Ammon's horn (tissue), 1 donor: Measurements from ENCODE around the gene CCND2.

Source experiments
- DNase-seq: peaks from one replicate; pipeline ENCODE4 v3.0.0-alpha.2; 2016; ENCODE audit warnings: low spot score

The CCND2 gene

DNA sequence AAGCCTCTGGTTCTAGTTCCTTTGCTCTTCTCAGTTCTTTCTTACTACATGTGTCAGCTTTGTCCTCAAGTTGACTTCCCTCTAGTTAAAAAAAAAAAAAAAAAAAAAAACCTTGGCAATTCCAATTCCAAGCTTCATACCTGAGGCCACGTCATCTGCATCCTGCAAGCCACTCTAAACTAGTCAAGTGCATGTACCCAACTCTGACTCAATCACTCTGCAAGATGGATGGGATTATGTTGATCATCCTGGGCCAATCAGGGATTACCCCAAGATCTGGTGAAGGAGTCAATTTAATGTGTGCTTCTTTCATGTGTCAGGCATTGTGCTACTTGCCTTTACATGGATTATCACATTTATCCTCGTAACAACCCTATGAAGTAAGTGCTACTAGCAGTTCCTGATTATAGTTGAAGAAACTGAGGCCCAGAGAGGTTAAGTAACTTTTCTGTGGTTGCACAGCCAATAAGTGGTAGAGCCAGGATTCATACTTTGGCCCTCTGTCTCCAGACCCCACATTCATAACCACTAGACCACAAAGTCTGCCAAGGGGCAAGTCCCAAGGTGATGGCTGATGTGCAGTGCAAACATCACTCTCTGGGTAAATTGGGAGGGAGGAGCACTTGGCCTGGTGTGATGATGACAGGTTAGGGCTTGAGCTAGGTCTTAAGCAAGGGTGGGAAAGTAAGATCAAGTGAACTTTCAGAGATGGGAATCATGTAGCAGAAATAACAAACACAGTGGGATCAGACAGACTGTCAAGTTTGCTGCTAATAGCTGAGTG is 17.3 kb upstream of the CCND2 start:
- DNase-seq, result no peak

DNA sequence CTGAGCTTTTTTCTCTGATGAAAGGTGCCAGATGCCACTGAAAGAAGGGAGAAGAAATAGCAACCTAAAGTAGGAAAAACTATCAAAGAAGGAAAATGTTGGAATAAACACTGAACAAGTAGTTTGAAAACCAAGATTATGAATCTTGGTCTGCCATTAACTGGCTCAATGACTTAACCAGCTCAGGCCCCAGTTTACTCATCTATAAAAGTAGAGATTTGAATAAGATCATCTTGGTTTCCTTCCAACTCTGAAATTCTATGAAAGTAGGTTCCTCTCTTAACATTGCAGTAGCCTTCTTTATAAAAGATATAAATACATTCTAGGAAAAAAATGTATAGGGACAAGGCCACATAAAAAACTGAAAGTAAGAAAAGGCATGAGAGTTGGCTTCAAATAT is 16.1 kb upstream of the CCND2 start:
- no peak for DNase-seq

- no peak for DNase-seq
These were observed 14.5 kb upstream of the CCND2 start for GRCh38 chr12:4259099-4259498.

DNA sequence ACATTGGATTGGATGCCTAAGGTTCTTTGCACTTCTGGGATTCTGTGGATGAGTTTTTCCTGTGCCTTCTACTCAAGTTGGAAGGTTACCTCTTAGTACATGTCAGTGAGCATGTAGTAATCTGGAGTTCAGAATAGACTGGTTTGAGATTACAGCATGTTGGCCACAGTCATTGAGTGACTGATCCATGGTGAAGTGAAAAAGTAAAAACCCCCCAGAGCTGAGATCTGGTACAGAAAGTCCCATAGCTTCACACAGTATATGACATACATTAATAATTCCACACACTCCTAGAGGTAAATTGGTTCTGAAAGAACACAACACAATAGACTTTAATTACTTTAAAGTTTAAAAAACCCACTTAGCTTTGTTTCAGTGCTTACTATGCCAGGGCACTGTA is 11.9 kb upstream of the CCND2 start:
- no peak for DNase-seq

- no peak for DNase-seq
These were observed 8.3 kb upstream of the CCND2 start for GRCh38 chr12:4265280-4265679.

- no peak for DNase-seq
These were observed 6.6 kb upstream of the CCND2 start for GRCh38 chr12:4266990-4267389.

DNA sequence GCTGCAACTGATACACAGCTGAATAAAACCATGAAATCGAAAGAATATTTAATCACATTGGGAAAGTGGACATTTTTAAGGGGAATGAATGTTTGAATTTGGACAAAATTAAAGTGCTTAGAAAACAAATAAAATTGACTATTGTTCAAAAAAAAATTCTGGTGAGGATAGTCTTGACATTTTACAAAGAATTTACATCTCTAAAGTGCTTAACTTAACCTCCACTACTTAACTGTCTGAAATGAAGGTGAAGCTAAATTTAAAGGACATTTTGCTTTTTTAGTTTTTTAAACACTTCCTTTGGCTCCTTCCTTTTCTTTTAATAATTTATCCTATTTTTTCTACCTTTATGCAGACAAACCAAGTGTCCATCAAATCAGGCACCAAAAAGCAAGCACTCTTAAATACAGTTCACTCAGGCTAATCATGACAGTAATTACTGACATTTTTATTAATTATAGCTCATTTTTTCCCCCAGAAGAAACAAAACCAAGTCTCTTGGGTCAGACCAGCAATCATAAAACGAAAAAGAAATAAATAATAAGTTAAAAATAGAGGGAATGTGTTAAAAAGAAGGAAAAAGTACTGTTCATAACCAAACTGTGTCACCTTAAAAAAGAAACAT is 5.7 kb upstream of the CCND2 start:
- DNase-seq, result no peak

DNA sequence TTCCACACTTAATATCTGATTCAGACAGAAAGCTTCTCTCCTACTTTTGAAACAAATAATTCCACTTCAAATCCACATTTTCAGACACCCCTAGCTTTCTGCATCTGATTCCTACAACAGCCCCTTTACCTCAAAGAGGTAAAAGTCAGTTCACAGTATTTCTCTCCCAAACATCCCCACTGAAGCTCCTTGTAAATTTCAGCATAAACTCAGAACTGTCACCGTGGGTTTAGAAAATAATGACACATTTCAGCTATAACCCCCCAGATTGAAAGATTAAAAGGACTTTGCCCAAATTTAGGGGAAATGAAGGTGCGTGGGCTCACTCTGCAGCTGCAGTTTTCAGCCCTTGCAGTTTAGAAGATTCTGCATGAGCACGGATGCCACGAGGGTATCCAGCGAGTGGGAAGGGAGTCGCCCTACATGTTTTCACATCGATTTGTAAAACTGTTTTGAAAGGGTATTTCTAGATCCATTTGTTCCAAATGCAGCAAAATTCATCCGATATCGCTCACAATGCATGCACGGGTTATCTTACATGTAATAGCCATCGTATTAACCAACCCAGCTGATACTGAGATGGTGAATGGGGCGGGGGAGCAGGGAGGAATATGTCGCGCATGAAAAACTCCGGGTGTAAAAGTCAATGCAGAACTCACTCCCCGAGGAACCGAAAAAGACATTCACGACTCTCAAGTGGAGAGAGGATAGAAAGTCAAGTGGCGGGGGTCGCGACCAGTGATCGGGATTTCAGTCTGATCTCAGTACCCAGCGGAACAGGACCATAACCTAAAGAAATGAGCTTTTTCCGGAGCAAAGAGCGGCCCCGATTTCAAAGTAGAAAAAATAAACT is 5.0 kb upstream of the CCND2 start:
- no peak for DNase-seq

DNA sequence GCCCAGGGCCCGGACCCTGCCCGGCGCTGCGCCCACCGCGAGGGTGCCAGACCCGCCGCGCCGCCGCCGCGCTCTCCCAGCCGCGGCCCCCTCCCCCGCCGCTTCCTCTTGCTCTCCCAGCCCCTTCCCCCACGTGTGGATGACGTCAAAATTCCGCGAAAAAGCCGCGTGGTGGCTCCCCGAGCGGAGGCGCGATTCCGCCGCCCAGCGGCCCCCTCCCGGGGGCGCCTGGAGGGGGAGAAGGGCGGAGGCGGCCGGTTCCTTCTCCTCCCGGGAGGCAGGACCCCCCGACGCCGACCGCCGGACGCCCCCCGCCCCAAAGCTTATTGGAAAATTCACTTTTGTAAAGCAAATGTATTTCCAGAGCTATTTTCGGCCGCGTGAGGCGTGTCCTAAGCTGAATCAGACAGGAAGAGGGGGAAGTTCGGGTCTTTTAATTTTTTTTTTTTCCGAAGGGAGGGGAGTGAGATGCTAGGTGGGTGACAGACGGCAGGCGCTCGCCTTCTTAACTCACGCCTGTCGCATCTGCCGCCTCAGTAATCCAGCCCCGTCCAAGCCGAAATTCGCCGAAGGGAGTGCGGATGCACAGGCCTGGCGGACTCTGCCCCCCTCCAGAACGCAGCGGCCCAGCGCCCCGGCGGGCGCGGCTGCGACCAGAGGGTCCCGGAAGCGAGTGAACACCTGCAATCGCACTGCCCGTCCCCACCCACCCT is 4.1 kb upstream of the CCND2 start:
- DNase-seq, result no peak

DNA sequence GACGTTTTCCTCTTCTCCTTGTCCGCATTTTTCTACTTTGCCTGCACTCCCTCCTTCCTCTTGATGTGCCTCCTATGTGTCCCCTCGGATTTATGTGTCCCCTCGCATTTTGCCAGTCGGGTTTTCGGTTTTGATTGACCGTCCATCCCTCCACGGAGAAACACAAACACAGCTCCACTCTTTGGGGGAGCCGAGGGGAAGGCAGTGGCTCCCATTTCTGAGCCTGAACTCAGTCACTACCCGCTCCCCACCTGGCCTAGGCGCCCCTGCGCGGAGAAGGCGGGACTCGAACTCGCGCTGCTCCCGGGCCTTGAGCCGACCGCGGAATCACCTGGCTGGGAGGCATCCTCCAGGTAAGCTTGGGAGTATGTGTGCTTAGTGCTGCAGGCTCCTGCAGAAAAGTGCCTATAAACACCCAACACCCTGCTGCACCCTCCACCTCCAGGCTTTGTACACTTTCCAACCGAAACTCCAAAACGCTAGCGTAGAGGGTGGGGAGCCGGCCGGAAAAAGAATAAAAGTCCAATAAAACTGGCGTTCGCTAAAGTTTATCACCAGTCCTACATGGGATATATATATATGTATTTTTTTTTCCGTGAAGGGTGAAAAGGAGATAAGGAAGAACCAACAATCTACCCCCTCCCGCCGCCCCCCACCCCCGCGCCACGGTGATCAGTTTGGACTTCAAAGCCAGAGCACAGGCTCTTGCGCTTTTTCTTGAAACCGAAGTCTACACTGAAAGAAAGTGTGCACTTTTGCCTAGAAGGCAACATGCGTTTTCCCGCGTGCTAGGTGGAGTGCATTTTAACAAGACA is 3.3 kb upstream of the CCND2 start:
- no peak for DNase-seq

- DNase-seq, result no peak
These were observed 2.5 kb upstream of the CCND2 start for GRCh38 chr12:4270831-4271716.

DNA sequence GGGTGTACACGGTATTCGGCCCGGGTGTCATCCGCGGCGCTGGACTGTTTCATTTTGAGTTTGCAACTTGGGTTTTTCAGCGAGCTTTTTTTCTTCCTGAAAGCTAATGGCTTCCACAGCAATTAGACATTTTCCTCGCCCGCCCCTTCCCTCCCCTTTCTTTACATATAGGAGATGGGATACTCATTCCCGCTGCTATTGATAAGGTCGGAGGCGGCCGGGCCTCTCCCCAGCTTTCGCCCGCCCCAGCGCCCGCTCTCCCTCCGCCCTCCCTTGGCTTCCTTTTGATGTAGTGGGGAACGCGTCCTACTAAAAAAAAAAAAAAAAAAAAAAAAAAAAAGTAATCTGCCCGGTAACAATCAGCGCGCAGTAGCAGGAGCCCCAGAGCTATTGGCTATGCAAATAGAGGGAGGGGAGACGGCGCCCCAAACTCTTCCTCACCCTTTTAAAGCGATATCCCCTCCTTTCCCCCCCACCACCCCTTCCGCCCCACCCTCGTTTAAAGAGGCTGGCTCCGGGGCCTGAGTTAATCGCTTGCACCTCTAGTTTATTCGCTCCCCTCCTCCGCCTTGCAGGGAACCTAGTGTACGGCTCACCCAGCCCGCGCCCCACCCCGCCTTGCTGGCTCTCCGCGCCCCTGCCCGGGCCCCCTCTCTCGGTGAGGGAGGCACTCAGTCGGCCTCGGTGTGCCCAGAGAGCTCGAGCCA is 1.7 kb upstream of the CCND2 start:
- peak; percentile 67 for DNase-seq

DNA sequence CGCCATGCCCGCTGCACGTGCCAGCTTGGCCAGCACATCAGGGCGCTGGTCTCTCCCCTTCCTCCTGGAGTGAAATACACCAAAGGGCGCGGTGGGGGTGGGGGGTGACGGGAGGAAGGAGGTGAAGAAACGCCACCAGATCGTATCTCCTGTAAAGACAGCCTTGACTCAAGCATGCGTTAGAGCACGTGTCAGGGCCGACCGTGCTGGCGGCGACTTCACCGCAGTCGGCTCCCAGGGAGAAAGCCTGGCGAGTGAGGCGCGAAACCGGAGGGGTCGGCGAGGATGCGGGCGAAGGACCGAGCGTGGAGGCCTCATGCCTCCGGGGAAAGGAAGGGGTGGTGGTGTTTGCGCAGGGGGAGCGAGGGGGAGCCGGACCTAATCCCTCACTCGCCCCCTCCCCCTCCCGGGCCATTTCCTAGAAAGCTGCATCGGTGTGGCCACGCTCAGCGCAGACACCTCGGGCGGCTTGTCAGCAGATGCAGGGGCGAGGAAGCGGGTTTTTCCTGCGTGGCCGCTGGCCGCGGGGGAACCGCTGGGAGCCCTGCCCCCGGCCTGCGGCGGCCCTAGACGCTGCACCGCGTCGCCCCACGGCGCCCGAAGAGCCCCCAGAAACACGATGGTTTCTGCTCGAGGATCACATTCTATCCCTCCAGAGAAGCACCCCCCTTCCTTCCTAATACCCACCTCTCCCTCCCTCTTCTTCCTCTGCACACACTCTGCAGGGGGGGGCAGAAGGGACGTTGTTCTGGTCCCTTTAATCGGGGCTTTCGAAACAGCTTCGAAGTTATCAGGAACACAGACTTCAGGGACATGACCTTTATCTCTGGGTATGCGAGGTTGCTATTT is 914 bp upstream of the CCND2 start:
- no peak for DNase-seq

DNA sequence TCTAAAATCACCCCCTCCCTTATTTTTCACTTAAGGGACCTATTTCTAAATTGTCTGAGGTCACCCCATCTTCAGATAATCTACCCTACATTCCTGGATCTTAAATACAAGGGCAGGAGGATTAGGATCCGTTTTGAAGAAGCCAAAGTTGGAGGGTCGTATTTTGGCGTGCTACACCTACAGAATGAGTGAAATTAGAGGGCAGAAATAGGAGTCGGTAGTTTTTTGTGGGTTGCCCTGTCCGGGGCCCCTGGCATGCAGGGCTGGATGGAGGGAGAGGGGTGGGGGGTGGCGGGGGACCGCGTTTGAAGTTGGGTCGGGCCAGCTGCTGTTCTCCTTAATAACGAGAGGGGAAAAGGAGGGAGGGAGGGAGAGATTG is 300 bp upstream of the CCND2 start:
- no peak for DNase-seq

DNA sequence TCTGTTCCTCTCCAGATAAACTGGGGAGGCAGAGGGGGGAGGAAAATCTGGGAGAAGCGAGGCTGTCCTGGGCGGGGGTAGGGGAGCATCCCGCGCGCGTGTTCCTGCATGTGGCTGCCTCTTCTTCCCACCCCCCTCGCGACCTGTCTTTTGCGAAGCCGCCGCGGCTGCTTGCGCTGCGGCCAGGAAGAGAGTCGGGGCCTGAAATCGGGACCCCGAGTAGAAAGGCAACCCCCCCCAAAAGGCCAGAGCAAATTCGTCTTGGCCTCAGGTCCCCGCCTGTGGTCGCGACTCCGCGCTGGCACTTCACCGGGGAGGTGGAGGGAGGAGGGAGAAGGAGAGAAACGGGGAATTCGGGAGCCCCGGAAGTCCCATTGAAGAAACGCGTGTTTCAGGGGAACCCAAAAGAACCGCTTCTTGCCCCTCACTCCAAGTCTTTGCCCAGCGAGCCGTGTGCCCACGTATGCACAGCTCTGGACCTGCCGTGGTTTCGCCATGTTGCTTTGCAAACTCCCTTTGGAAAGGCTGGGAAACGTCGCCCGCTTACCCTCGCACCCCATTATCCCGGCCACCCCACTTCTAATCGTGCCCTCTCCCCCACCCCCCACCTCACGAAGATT is 944 bp downstream of the CCND2 start:
- no peak for DNase-seq

GRCh38 chr12:4275016-4275869 is 1.7 kb downstream of the CCND2 start:
- DNase-seq, result no peak

- DNase-seq, result no peak
These were observed 2.3 kb downstream of the CCND2 start for GRCh38 chr12:4275870-4276301.
